ENCODE data around the gene MICOS13.

DNA sequence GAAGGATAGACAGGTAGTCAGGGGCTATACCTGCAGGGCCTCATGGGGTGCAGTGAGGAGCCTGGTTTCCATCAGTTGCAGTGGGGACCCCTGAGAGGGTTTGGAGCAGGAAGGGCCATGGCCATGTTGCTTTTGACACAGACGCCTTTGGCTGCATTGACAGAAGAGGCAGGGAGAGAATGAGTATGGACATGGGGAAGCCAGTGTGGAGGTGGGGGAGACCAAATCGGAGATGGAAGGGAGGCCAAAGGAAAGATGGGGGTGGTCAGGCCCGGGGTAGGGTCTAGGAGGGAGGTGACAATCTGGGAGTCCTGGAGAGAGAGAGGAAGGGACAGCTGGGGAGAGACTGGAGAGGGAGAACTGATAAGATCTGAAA, 1.8 kb upstream of the MICOS13 start:
- TF ChIP-seq, protein P1, sequence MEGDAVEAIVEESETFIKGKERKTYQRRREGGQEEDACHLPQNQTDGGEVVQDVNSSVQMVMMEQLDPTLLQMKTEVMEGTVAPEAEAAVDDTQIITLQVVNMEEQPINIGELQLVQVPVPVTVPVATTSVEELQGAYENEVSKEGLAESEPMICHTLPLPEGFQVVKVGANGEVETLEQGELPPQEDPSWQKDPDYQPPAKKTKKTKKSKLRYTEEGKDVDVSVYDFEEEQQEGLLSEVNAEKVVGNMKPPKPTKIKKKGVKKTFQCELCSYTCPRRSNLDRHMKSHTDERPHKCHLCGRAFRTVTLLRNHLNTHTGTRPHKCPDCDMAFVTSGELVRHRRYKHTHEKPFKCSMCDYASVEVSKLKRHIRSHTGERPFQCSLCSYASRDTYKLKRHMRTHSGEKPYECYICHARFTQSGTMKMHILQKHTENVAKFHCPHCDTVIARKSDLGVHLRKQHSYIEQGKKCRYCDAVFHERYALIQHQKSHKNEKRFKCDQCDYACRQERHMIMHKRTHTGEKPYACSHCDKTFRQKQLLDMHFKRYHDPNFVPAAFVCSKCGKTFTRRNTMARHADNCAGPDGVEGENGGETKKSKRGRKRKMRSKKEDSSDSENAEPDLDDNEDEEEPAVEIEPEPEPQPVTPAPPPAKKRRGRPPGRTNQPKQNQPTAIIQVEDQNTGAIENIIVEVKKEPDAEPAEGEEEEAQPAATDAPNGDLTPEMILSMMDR (IDR thresholded peaks at IDR 0.05): no peak
- no peak for TF ChIP-seq POLR2AphosphoS5 (IDR thresholded peaks at IDR 0.05; ENCODE audit: low read depth, low read length)
- TF ChIP-seq, protein P2, sequence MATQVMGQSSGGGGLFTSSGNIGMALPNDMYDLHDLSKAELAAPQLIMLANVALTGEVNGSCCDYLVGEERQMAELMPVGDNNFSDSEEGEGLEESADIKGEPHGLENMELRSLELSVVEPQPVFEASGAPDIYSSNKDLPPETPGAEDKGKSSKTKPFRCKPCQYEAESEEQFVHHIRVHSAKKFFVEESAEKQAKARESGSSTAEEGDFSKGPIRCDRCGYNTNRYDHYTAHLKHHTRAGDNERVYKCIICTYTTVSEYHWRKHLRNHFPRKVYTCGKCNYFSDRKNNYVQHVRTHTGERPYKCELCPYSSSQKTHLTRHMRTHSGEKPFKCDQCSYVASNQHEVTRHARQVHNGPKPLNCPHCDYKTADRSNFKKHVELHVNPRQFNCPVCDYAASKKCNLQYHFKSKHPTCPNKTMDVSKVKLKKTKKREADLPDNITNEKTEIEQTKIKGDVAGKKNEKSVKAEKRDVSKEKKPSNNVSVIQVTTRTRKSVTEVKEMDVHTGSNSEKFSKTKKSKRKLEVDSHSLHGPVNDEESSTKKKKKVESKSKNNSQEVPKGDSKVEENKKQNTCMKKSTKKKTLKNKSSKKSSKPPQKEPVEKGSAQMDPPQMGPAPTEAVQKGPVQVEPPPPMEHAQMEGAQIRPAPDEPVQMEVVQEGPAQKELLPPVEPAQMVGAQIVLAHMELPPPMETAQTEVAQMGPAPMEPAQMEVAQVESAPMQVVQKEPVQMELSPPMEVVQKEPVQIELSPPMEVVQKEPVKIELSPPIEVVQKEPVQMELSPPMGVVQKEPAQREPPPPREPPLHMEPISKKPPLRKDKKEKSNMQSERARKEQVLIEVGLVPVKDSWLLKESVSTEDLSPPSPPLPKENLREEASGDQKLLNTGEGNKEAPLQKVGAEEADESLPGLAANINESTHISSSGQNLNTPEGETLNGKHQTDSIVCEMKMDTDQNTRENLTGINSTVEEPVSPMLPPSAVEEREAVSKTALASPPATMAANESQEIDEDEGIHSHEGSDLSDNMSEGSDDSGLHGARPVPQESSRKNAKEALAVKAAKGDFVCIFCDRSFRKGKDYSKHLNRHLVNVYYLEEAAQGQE (IDR thresholded peaks at IDR 0.05; ENCODE audit: insufficient read depth in 1 of 2, low read depth in 2 of 2, low read length in 1 of 2): no peak
